AML-193 (cell line): Measurements from ENCODE around the gene TAF5L.

Experiments used
- DNase-seq, 2 experiments: peaks; one replicate each; lab custom pipeline; 2025; lab: John Stamatoyannopoulos, UW

Gene TAF5L

GRCh38 chr1:229625915-229626831 is at the start of gene TAF5L, which contains the start of gene URB2:
Gene TAF5L (minus strand): TSS chr1:229626122. CDS start chr1:229614482, 11,640 bp downstream.
Gene URB2 (plus strand): TSS chr1:229626247. CDS start chr1:229627634, 1,387 bp downstream.
- peak; percentile 71 to 77 for DNase-seq

GRCh38 chr1:229675396-229675795 is 49.5 kb upstream of the TAF5L start:
- DNase-seq: no peak

DNA sequence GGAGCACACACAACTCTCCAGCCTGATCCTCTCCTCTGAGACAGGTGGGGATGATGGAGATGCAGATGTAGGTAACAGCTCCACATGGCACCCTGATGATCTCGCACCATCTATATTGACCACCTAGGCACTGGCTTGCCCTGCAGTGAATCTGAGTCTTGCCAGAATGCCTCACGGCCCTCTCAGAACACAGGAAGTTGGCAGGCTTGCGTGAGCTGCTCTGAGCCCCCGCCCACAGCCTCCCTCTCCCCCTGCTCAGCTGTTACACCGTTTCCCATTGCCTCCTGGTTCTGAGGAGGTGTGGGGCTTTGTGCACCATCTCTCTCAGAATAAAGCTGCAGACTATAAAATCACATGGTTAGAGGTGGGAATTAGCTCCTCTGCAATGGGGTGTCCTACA is 48.1 kb upstream of the TAF5L start:
- no peak for DNase-seq

DNA sequence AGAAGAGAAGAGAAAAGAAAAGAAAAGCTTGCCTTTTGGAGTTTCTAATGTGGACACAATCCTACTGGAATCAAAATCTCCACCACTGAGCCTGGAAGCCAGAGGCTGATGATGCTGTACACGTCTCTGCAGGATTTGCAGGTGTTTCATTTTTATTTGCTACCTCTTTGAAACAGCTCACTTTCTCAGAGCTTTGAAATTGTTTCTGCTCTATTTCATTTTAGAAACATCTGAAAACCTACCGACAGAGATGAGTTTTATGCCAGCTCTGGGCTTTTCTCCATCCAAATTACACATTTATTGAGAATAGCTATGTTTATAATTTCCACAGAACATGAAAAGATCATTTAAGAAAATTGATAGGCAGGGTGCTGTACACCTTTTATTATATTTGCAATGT is 46.3 kb upstream of the TAF5L start:
- DNase-seq: no peak

DNA sequence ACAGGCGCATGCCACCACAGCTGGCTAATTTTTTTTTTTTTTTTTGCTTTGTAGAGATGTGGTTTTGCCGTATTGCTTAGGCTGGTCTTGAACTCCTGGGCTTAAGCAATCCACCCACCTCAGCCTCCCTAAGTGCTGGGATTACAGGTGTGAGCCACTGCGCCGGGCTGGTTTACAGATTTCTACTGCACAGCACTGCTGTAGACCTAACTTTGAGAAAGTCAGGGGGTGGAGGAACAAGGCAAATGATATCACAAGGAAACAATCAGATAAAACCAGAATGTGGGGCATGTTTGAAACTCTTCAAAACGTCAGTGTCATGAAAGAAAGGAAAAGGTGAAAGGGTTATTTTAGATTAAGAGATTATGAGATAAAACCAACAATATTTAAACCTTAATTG is 45.4 kb upstream of the TAF5L start:
- DNase-seq: no peak

GRCh38 chr1:229669333-229669732 is 43.4 kb upstream of the TAF5L start:
- DNase-seq: no peak

- no peak for DNase-seq
These were observed 40.7 kb upstream of the TAF5L start for GRCh38 chr1:229666585-229666984.

DNA sequence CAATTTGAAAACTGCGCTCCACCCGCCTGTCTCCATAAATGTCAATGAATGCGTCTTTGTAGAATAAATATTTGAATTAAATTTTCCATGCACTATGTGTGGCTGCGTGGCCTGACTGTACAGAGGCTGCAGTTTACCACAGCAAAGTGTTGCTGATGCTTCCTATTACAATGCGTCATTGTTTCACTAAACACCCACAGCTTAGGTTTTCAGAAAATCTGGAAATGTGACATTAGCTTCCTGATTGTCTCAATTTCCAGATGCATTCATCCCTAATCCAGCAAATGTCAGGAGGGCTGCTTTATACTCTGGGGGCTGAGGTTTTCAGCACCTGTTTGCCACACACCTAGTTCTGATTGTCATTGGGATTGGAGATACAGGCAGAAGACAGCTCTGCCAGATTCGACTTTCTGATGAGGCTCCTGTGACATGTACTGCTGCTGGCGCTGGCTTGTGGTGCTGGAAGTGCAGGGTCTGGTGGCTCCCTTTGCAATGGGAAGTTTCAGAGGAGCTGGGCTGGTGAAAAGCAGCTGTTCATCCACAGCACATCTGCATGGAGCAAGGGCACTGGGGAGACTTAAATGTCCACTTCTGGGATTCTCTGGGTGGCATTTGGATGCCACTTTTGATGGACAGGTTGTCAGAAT is 40.1 kb upstream of the TAF5L start:
- DNase-seq: no peak

DNA sequence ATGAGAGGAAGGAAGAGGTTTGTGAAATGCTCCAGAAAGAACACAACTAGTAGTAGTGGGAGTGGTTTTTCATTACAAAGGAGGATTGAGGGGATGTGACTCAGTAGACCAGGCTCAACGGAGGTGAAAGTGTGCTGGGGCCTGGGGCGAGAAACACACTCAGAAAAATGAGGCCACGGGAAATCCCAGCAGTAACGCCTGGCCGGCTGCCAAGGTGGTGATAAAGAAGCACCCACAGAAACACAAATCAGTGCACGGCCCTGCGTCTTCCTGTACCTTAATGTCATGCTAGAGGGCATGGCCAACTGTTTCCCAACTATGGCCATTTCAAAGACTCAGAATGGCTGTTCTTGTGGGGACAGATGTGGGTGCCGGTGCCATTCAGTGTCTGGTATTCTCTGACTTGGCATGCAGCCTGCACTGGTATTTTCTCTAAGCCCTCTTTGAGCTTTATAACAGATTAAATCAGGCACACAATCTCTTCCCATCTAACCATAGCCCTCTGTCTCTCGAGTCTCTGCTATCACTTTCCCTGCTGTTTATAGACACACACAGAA is 38.3 kb upstream of the TAF5L start:
- DNase-seq: no peak

DNA sequence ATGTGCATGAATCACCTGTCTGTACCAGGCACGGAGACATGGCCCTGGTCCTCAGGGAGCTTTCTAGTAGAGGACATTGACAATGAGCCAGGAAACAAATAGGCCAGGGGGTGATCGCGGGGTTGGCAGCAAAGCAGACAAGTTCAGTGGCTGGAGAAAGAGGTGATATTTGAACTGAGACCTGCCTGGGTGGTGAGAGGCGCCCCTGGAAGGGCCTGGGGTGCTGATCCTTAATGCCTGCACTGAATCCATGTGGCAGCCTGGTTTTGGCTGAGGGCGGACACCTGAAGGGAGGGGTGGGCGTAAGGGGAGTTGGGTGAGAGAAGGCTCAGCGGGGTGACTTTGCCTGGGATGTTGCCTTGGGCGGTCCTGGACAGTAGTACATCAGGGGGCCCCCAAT is 36.0 kb upstream of the TAF5L start:
- no peak for DNase-seq

GRCh38 chr1:229661022-229661877 is 35.3 kb upstream of the TAF5L start:
- peak; percentile 15 to 27 for DNase-seq

DNA sequence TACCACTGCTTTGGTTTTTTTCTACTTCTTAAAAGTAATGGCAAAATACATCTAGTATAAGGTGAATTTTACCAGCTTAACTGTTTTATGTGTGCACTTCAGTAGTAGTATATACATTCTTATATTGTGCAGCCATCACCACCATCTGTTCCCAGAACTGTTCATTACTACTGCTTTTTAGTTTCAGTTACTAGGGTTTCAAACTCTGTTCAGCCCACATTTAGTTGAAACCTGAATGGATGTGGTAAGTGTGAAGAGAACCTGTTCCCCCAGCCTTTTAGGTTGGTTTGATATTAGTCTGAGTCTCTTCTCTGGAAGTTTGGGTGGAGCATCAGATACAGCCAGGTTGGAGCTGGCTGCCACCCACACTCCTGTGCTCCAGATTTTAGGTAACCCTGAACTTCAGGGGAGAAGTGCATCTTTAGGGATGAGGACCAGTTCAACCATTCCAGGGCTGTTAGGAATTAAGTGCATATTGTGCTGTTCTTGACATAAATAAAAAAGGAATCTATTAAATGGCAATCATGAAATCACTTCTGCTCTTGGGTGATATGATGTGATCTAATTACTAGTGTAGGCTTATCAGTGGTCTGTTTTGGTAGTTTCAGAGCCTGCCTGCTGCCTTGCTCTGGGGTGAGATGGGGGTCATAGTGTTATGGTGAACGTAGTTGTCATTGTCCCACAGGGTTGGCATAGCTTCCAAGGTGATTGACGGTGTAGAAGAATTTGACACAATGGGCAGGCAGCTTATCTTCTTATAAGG is 32.3 kb upstream of the TAF5L start:
- no peak for DNase-seq

GRCh38 chr1:229655781-229656180 is 29.9 kb upstream of the TAF5L start:
- no peak for DNase-seq

DNA sequence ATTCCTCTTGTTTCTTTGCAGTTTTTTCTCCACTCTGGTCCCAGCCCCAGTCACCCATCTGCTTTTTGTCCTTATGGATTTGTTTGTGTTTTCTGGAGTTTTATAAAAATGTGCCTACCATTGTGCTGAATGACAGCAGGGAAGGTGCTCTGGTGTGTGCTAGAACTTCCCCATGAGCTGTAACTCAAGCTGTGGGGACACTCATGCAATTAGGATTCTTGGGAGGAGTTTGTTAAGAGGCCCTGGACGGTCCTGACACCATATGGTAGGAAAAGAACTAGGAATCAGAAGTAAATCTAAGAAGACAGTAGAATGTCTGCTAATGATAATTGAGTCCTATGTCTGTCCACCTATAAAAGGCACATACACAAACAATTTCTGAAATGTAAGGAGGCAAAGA is 27.5 kb upstream of the TAF5L start:
- DNase-seq: no peak

DNA sequence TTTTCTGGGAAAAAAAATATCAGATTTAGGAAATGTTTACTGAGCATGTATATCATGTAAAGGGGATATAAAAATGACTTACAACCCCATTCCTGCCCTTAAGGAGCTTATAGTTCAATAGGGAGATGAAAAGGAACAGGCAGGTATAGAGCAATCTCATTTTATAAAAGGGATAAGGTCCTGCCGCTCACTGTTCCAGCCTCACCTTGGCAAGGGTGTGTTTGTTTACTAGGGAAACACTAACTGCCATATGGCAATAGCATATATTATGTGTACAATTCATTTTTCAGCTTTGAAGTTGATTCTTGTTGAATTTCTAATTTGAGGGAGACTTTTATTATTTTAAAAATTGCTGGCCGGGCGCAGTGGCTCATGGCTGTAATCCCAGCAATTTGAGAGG is 25.6 kb upstream of the TAF5L start:
- DNase-seq: no peak

DNA sequence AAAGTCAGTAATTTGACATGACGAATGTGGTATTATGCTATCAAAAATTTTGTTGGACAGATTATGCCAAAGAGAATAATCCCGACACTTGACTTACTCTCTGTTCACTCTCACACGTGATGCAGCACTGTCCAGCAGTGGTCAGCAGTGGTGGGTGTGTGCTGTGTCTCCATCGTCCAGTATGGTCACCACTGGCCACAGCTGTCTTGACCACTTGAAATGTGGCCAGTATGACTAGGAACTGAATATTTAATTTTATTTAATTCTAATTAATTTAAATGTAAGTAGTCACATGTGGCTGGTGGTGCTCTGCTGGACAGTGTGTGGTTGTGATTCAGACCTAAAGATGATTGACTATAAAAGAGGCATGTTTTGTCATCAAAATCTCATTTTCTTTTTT is 24.1 kb upstream of the TAF5L start:
- no peak for DNase-seq

DNA sequence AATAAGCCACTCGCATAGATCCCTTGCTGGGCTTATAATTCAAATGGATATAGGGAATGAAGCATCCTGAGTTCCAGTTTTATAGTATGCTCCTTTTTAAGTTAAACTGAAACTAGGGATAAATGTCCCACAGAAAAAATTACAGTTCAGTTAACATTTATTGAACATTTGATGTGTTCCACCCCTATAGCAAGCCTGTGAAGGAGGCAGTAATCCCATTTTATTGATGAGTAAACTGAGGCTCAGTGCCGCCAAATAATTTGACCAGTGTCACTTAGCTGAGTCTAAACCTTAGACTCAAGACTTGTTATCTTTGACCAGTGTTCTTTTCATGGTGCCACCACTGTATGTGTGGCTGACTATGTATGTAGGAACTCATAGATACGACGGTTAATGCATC is 22.5 kb upstream of the TAF5L start:
- no peak for DNase-seq

GRCh38 chr1:229645324-229645993 is 19.5 kb upstream of the TAF5L start:
- DNase-seq: no peak

DNA sequence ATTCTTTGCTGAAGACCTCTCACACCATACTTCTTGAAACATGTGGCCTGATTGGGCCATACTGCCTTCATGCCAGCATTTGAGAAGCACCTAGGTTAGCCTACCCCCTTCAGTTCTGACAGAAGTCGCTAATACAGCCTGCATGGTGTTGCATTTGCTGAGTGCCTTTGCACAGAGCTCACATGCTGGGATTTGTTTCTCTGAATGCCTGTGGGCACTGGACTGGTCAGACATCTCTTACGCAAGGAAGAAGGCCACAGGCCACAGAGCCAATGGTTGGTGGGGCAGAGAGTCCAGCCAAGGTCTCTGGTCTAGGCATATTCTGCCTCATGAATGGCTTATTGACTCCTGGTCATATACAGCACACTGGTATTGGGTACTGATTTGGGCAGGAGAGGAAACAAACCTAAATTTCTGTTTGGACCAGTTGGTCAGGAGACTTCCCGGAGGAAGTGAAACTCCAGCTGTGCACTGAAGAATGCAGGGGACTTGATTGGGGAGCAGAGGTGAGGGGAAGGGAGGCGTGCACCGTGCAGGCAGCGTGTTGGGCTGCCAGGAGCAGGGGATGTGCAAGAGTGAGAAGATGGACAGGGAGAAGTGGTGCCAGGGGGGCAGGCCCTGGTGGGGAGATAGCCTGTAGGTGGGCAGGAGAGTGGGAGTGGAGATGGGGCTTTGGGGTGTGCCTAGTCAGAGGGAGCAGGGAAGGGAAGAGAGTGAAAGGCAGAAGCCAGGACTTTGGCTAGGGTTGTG is 18.2 kb upstream of the TAF5L start:
- DNase-seq: no peak

DNA sequence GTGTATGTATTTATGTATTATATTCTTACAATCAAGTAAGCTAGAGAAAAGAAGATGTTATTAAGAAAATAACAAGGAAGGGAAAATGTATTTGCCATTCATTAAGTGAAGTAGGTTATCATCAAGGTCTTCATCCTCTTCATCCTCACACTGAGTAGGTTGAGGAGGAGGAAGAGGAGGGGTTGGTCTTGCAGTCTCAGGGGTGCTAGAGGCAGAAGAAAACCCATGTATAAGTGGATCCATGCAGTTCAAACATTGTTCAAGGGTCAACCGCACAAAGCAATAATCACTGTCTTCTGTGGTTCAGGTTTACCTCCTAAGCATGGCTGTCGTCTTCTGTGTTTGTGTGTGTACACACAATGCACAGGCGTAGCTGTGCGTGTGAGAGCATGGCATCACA is 17.0 kb upstream of the TAF5L start:
- no peak for DNase-seq
